GM12864 (cell line): ENCODE measurements around the gene PRDM5.

Experiments used
- DNase-seq: peaks from one replicate; pipeline ENCODE4 v3.0.0-alpha.2; 2011; ENCODE audit warnings: low read depth
- H3K4me3 ChIP-seq: 2 replicates; pipeline ENCODE4 v1.5.1; 2011; ENCODE audit warnings: mild to moderate bottlenecking, low read depth, low read length, control low read depth
- CTCF ChIP-seq: IDR thresholded peaks from 2 replicates; pipeline ENCODE4 v1.5.1; 2011; ENCODE audit warnings: low read depth, mild to moderate bottlenecking, moderate library complexity, low read length, control low read depth, inconsistent platforms; ENCODE audit errors: missing control alignments

PRDM5 gene

GRCh38 chr4:120922381-120923206 lies at the start of gene PRDM5:
Gene PRDM5 (minus strand): TSS chr4:120922726. CDS start chr4:120922608, 118 bp downstream.
- peak within 1 kb of the TSS; percentile 26 for H3K4me3 ChIP-seq
- no peak for DNase-seq
- no peak for TF ChIP-seq CTCF

GRCh38 chr4:120971884-120972283 lies 49.4 kb upstream of the PRDM5 start:
- H3K4me3 ChIP-seq: no peak overlapping the region
- TF ChIP-seq CTCF: no peak
- DNase-seq: no peak

GRCh38 chr4:120965938-120966337 lies 43.4 kb upstream of the PRDM5 start:
- no peak overlapping the region for H3K4me3 ChIP-seq
- no peak for DNase-seq
- no peak for TF ChIP-seq CTCF

- no peak for DNase-seq
- no peak for TF ChIP-seq CTCF
- no peak overlapping the region for H3K4me3 ChIP-seq
Measured at GRCh38 chr4:120964596-120964995, 42.1 kb upstream of the PRDM5 start.

- no peak for TF ChIP-seq CTCF
- DNase-seq: no peak
- H3K4me3 ChIP-seq: no peak overlapping the region
Measured at GRCh38 chr4:120963449-120963848, 40.9 kb upstream of the PRDM5 start.

GRCh38 chr4:120960656-120961267 lies 38.2 kb upstream of the PRDM5 start:
- TF ChIP-seq CTCF: no peak
- no peak for DNase-seq

More at GRCh38 chr4:120960656-120961267, 38.2 kb upstream of the PRDM5 start:
- no peak overlapping the region for H3K4me3 ChIP-seq
